Mesenchymal stem cell (in vitro differentiated cells and primary cell): ENCODE measurements around the gene LGR6.

Experiments
- DNase-seq: peaks from one replicate; pipeline ENCODE4 v3.0.0-alpha.2; 2013
- H2AFZ ChIP-seq: one replicate; pipeline ENCODE4 v1.6.1; 2013; ENCODE audit warnings: low read depth, mild to moderate bottlenecking, control low read depth, inconsistent platforms, low read length, moderate library complexity
- H2AK5ac ChIP-seq: 2 replicates; pipeline ENCODE4 v1.6.1; 2013; ENCODE audit warnings: low read length, moderate library complexity, mild to moderate bottlenecking, inconsistent platforms; ENCODE audit not compliant: severe bottlenecking
- H2BK120ac ChIP-seq: one replicate; pipeline ENCODE4 v1.6.1; 2013; ENCODE audit warnings: low read depth, mild to moderate bottlenecking, inconsistent platforms, low read length, moderate library complexity
- H2BK12ac ChIP-seq, 2 experiments: one replicate each; pipeline ENCODE4 v1.6.1; 2013; ENCODE audit warnings: inconsistent platforms in 2 of 2, low read length in 2 of 2, mild to moderate bottlenecking in 2 of 2, moderate library complexity in 2 of 2, control low read depth in 1 of 2
- H2BK15ac ChIP-seq: one replicate; pipeline ENCODE4 v1.6.1; 2013; ENCODE audit warnings: mild to moderate bottlenecking, low read depth, inconsistent platforms; ENCODE audit not compliant: poor library complexity, severe bottlenecking
- H2BK5ac ChIP-seq: 2 replicates; pipeline ENCODE4 v1.6.1; 2013; ENCODE audit warnings: low read depth, mild to moderate bottlenecking, low read length, control low read depth, inconsistent platforms; ENCODE audit not compliant: poor library complexity, severe bottlenecking
- H3K14ac ChIP-seq, 2 experiments: one replicate each; pipeline ENCODE4 v1.6.1; 2013; ENCODE audit warnings: inconsistent platforms in 2 of 2, low read length in 2 of 2, control low read depth in 1 of 2, mild to moderate bottlenecking in 1 of 2, moderate library complexity in 1 of 2
- H3K18ac ChIP-seq, 2 experiments: one replicate each; pipeline ENCODE4 v1.6.1; 2013; ENCODE audit warnings: inconsistent platforms in 2 of 2, low read length in 2 of 2, control low read depth in 1 of 2, low read depth in 1 of 2, mild to moderate bottlenecking in 1 of 2
- H3K23ac ChIP-seq, 2 experiments: one replicate each; pipeline ENCODE4 v1.6.1; 2013; ENCODE audit warnings: inconsistent platforms in 2 of 2, low read length in 2 of 2, mild to moderate bottlenecking in 2 of 2, moderate library complexity in 2 of 2, control low read depth in 1 of 2
- H3K27ac ChIP-seq: 2 replicates; pipeline ENCODE4 v1.5.1; 2013; ENCODE audit warnings: mild to moderate bottlenecking, moderate library complexity, low read length, control low read depth, inconsistent platforms; ENCODE audit not compliant: poor library complexity, severe bottlenecking
- H3K27me3 ChIP-seq, 2 experiments: 2 replicates each; pipeline versions ENCODE4 v1.6.1 to v1.7.0; 2013; ENCODE audit warnings: low read length in 2 of 2, mild to moderate bottlenecking in 2 of 2, moderate library complexity in 2 of 2, control low read depth in 1 of 2, inconsistent platforms in 1 of 2; ENCODE audit not compliant: control insufficient read depth in 1 of 2, insufficient read depth in 1 of 2
- H3K36me3 ChIP-seq, 2 experiments: 2 replicates each; pipeline versions ENCODE4 v1.6.1 to v1.7.0; 2013; ENCODE audit warnings: low read length in 2 of 2, control low read depth in 1 of 2, inconsistent platforms in 1 of 2, low read depth in 1 of 2, mild to moderate bottlenecking in 1 of 2; ENCODE audit not compliant: insufficient read depth in 2 of 2, control insufficient read depth in 1 of 2
- H3K4ac ChIP-seq, 2 experiments: one replicate each; pipeline ENCODE4 v1.6.1; 2013; ENCODE audit warnings: inconsistent platforms in 2 of 2, low read length in 2 of 2, mild to moderate bottlenecking in 2 of 2, moderate library complexity in 2 of 2, control low read depth in 1 of 2, low read depth in 1 of 2
- H3K4me1 ChIP-seq: 2 replicates; pipeline ENCODE4 v1.6.1; 2013; ENCODE audit warnings: low read depth, low read length, control low read depth; ENCODE audit not compliant: control insufficient read depth, insufficient read depth
- H3K4me2 ChIP-seq: 2 replicates; pipeline ENCODE4 v1.6.1; 2013; ENCODE audit warnings: low read length, mild to moderate bottlenecking, inconsistent platforms; ENCODE audit not compliant: poor library complexity, severe bottlenecking
- H3K4me3 ChIP-seq, 2 experiments: 2 replicates each; pipeline versions ENCODE4 v1.5.1 to v1.7.0; 2013; ENCODE audit warnings: low read length in 2 of 2, mild to moderate bottlenecking in 2 of 2, control low read depth in 1 of 2, low read depth in 1 of 2; ENCODE audit not compliant: insufficient read depth in 1 of 2
- H3K79me1 ChIP-seq: replicated peaks from 2 replicates; pipeline ENCODE4 v1.6.1; 2013; ENCODE audit warnings: mild to moderate bottlenecking, control low read depth, low read length, inconsistent platforms; ENCODE audit not compliant: poor library complexity, severe bottlenecking
- H3K9ac ChIP-seq: 2 replicates; pipeline ENCODE4 v1.7.0; 2013; ENCODE audit warnings: mild to moderate bottlenecking, low read length, moderate library complexity
- H3K9me3 ChIP-seq: 2 replicates; pipeline ENCODE4 v1.7.0; 2013; ENCODE audit warnings: mild to moderate bottlenecking, low read length; ENCODE audit not compliant: control insufficient read depth
- H4K8ac ChIP-seq: one replicate; pipeline ENCODE4 v1.6.1; 2013; ENCODE audit warnings: inconsistent platforms, mild to moderate bottlenecking, low read length, moderate library complexity
- H4K91ac ChIP-seq: one replicate; pipeline ENCODE4 v1.6.1; 2013; ENCODE audit warnings: mild to moderate bottlenecking, low read length, inconsistent platforms
- WGBS: methylation state at CpG from one replicate; pipeline ENCODE4 v1.1.7; 2013; ENCODE audit warnings: mixed read lengths; 5-methylcytosine and 5-hydroxymethylcytosine counted together

LGR6 gene

GRCh38 chr1:202343652-202344349 is 150.2 kb downstream of the LGR6 start:
- no peaks in the 10 kb centered on the region for H3K36me3 ChIP-seq
- H3K4me1 ChIP-seq, result no peaks in the 10 kb centered on the region
- H3K27me3 ChIP-seq, result no peaks in the 10 kb centered on the region
- no peak overlapping the region for H3K27ac ChIP-seq
- no peak overlapping the region for H3K18ac ChIP-seq
- H3K4me3 ChIP-seq, result no peak overlapping the region
- H4K91ac ChIP-seq, result no peak overlapping the region
- H2AFZ ChIP-seq, result no peak overlapping the region
- no peak overlapping the region for H2BK5ac ChIP-seq
- H3K9ac ChIP-seq, result peak overlapping the region; percentile 70
- H2AK5ac ChIP-seq, result no peak overlapping the region
- no peak overlapping the region for H2BK120ac ChIP-seq
- H3K4me2 ChIP-seq, result no peak overlapping the region
- WGBS, result 56% methylated on average over 4 of the region's 4 CpGs
- H2BK15ac ChIP-seq, result no peak overlapping the region
- H3K4ac ChIP-seq, result no peak overlapping the region
- H3K14ac ChIP-seq, result no peak overlapping the region
- H2BK12ac ChIP-seq, result no peak overlapping the region
- no peaks in the 10 kb centered on the region for H3K9me3 ChIP-seq
- H3K23ac ChIP-seq, result no peak overlapping the region
- no peak overlapping the region for H4K8ac ChIP-seq
- peak; percentile 63 for DNase-seq
- peaks cover 5% of the 10 kb centered on the region for H3K79me1 ChIP-seq

DNA sequence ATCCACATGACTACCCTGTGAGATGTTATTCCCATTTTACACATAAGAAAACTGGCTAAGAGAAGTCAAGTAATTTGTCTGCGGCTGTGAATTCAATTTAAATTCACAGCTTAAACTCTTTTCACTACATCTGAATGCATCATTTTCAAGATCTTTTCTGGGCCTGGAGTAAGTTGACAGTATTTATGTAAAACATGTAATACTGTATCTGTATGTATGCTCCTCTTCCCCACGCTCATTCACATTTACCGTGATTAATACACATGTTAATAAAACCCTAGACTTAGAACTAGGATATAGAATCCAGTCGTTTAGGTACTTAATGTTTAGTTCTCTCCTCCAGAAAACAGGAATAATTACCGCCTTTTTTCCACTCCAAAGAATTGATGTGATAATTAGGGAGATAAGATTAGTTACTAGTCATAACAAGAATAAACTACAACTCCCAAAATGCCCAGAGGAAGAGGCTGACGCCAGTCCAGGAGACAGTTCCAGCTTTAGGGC is 154.5 kb downstream of the LGR6 start:
- Histone ChIP-seq H2AK5ac (no peak overlapping the region), H3K27me3 (no peaks in the 10 kb centered on the region), H3K23ac (no peak overlapping the region), H3K4me3 (no peak overlapping the region), H2BK15ac (no peak overlapping the region), H3K9ac (peak overlapping the region; percentile 97), H3K14ac (no peak overlapping the region), H3K18ac (no peak overlapping the region), H3K79me1 (peaks cover 11% of the 10 kb centered on the region), H2BK120ac (no peak overlapping the region), H3K4me1 (no peaks in the 10 kb centered on the region), H3K4ac (no peak overlapping the region), H3K9me3 (no peaks in the 10 kb centered on the region), H3K4me2 (no peak overlapping the region), H3K27ac (no peak overlapping the region), H3K36me3 (no peaks in the 10 kb centered on the region), H2BK12ac (no peak overlapping the region), H4K91ac (no peak overlapping the region), H2AFZ (no peak overlapping the region), H4K8ac (no peak overlapping the region), H2BK5ac (no peak overlapping the region)
- no peak for DNase-seq
- 0% methylated on average over 1 of the region's 6 CpGs for WGBS

DNA sequence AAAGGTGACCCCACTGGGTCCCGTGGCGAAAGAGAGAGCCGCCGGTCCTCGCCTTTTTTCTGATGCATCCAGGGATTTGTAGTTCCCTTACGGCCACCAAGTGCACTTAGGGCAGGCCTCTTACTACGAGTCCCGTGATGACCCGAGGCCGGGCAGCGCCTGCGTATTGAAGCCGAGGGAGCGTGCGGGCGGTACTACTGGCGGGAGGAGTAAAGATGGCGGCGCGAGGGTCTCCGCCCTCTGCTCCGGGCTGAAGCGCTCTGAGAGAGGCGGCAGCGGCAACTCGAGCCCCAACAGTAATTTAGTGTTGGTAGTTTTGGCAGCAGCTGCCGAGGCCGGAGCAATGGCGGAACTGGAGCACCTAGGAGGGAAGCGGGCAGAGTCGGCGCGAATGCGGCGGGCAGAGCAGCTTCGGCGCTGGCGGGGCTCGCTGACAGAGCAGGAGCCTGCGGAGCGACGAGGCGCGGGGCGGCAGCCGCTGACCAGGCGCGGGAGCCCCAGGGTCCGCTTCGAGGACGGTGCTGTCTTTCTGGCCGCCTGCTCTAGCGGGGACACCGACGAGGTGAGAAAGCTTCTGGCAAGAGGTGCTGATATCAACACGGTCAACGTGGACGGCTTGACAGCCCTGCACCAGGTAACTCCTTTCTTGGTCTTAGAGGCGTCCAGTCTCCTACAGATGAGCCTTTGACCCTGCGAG is 155.1 kb downstream of the LGR6 start, which contains the start of gene PPP1R12B:
Gene PPP1R12B, plus strand, starts transcription at position 191 of the 697 bp plus-strand sequence. Its CDS starts 153 bp downstream, at position 344.
- Histone ChIP-seq H3K27me3 (no peaks in the 10 kb centered on the region), H2AFZ (peak within 1 kb of the TSS; percentile 92), H3K4ac (peak within 1 kb of the TSS; percentile 40 to 60), H3K4me2 (peak within 1 kb of the TSS; percentile 84), H3K4me1 (no peaks in the 10 kb centered on the region), H3K27ac (peak within 1 kb of the TSS; percentile 59), H3K9me3 (no peaks in the 10 kb centered on the region), H4K91ac (no peak within 1 kb of the TSS), H3K23ac (peak within 1 kb of the TSS; percentile 1 to 37), H2BK12ac (peak within 1 kb of the TSS in 1 of 2 experiments; percentile 45), H4K8ac (peak within 1 kb of the TSS; percentile 93), H2BK15ac (no peak within 1 kb of the TSS), H2AK5ac (no peak within 1 kb of the TSS), H3K36me3 (no peaks in the 10 kb centered on the region), H3K18ac (peak within 1 kb of the TSS; percentile 75 to 91), H3K4me3 (peak within 1 kb of the TSS; percentile 86 to 93), H2BK120ac (no peak within 1 kb of the TSS), H3K9ac (peak within 1 kb of the TSS; percentile 97), H2BK5ac (peak within 1 kb of the TSS; percentile 24), H3K79me1 (peaks cover 11% of the 10 kb centered on the region), H3K14ac (peak within 1 kb of the TSS in 1 of 2 experiments; percentile 94)
- under 1% methylated on average over 60 of the region's 60 CpGs for WGBS
- peak; percentile 99 for DNase-seq
